CD4-positive, alpha-beta T cell (primary cell): ENCODE data around the gene CDC25B. TPM values are rescaled to one million over a fixed set of nuclear protein-coding genes. Genes with fewer than 3 reads are reported as not detected.

ENCODE experiments used
- ATAC-seq: fragments of 200-7000 bp; cut with Tn5 transposase; one replicate; pipeline ENCODE4 v1.10.0; 2022; ENCODE audit warnings: mild to moderate bottlenecking; ENCODE audit not compliant: poor library complexity
- CTCF ChIA-PET: fragments of 350-600 bp; sonication (Branson Sonifier 250); formaldehyde crosslinking; loops from one replicate; lab custom pipeline; 2021; ENCODE audit warnings: antibody characterized with exemption, inconsistent platforms; lab: Charles Lee
- POLR2A ChIA-PET: fragments of 350-600 bp; sonication (Branson Sonifier 250); formaldehyde crosslinking; loops from one replicate; lab custom pipeline; 2021; ENCODE audit warnings: antibody characterized with exemption, inconsistent platforms; lab: Charles Lee
- DNase-seq, 14 experiments: peaks; one replicate each; pipeline ENCODE4 v3.0.0-alpha.2; 2013 to 2020; ENCODE audit warnings: mixed read lengths in 2 of 14
- H3K27ac ChIP-seq, 2 donors: one replicate each; pipeline versions ENCODE4 v1.5.1 to v1.7.0; 2013; ENCODE audit warnings: low read length in 2 of 2, low read depth in 1 of 2, mild to moderate bottlenecking in 1 of 2
- H3K27me3 ChIP-seq, 2 experiments: 1 replicate in 1 of 2; 2 replicates in 1 of 2; pipeline versions ENCODE4 v1.6.1 to v1.7.0; 2013; ENCODE audit warnings: low read length in 2 of 2, control low read depth in 1 of 2, mild to moderate bottlenecking in 1 of 2, moderate library complexity in 1 of 2; ENCODE audit not compliant: insufficient read depth in 2 of 2, control insufficient read depth in 1 of 2
- H3K36me3 ChIP-seq: one replicate; pipeline ENCODE4 v1.6.1; 2013; ENCODE audit warnings: low read length, control low read depth; ENCODE audit not compliant: insufficient read depth
- H3K4me1 ChIP-seq: one replicate; pipeline ENCODE4 v1.6.1; 2013; ENCODE audit warnings: low read length, control low read depth; ENCODE audit not compliant: insufficient read depth
- H3K4me3 ChIP-seq: one replicate; pipeline ENCODE4 v1.5.1; 2013; ENCODE audit warnings: mild to moderate bottlenecking, low read length, moderate library complexity
- H3K9me3 ChIP-seq, 2 experiments: 1 replicate in 1 of 2; 2 replicates in 1 of 2; pipeline versions ENCODE4 v1.6.1 to v1.7.0; 2013; ENCODE audit warnings: low read length in 2 of 2, mild to moderate bottlenecking in 2 of 2, control low read depth in 1 of 2, moderate library complexity in 1 of 2; ENCODE audit not compliant: control insufficient read depth in 1 of 2, insufficient read depth in 1 of 2
- H3K27ac Mint-ChIP-seq: one replicate; pipeline ENCODE4 v1.8.0; 2020; ENCODE audit warnings: mixed read lengths
- H3K27me3 Mint-ChIP-seq: one replicate; pipeline ENCODE4 v1.8.0; 2021; ENCODE audit warnings: mixed read lengths
- H3K36me3 Mint-ChIP-seq: one replicate; pipeline ENCODE4 v1.8.0; 2021; ENCODE audit warnings: low read depth, mixed read lengths
- H3K4me1 Mint-ChIP-seq: one replicate; pipeline ENCODE4 v1.8.0; 2021; ENCODE audit warnings: low read depth, mixed read lengths
- H3K4me3 Mint-ChIP-seq: one replicate; pipeline ENCODE4 v1.8.0; 2020; ENCODE audit warnings: mild to moderate bottlenecking, mixed read lengths
- H3K9me3 Mint-ChIP-seq: one replicate; pipeline ENCODE4 v1.8.0; 2020; ENCODE audit warnings: mixed read lengths
- CTCF ChIP-seq: fragments of 200-600 bp; IDR thresholded peaks from one replicate; pipeline ENCODE4 v1.8.0; 2022; ENCODE audit warnings: antibody characterized with exemption, mild to moderate bottlenecking
- intact Hi-C, 2 experiments: fragments of 100-400 bp; cut with DNase I in 1 of 2; cut with micrococcal nuclease in 1 of 2; formaldehyde crosslinking; loops; one replicate each; pipeline versions ENCODE4 v1.15.1 to v1.9.0; 2023 to 2025; cut with DNase I, micrococcal nuclease
- total RNA-seq, 174 experiments: library from RNA in 2 of 174; stranded (reverse) in 2 of 174; gene quantifications; one replicate each; pipeline ENCODE4 v1.2.3 and lab custom pipeline; 2021 to 2026

The CDC25B gene
- total RNA-seq, 2 experiments from 2014 or later, result 144 TPM

DNA sequence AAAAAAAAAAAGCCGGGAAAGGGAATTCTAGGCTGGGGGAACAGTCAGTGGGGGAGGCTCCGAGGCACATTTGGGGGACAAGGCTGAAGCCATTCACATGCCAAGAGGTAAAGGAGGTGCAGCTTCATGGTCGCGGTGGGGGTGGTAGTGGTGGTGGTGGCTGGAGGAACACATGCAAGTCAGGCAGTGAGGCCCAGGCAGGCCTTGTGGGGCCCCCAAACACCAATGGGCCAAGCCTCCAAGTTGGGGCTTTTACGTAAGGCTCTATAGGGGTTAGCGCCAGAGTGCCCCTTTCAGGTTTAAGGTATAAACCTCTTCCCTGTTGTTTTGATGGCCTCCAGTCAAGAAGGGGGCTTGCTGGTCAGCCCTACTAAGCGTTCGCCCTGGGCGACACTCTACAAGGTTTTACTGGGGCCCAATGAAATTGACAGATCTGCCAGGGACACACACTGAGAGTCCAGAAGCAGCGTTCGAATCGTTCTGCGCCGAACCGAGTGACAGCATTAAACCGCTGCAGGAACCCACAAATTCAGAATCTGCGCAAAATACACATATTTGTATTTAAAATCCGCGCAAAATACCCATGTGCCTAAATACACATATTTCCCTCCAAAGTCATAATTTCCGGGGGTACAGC is 23.4 kb downstream of the CDC25B start:
- peak overlapping the region; percentile 78 for H3K4me3 Mint-ChIP-seq
- H3K9me3 Mint-ChIP-seq, result no peaks in the 10 kb centered on the region
- Histone ChIP-seq H3K9me3 (no peaks in the 10 kb centered on the region), H3K4me3 (peak overlapping the region; percentile 92), H3K36me3 (peaks cover 22% of the 10 kb centered on the region), H3K27ac (peak overlapping the region; percentile 77 to 93), H3K4me1 (peaks cover 62% of the 10 kb centered on the region), H3K27me3 (no peaks in the 10 kb centered on the region)
- H3K27ac Mint-ChIP-seq, result peak overlapping the region; percentile 99
- no peaks in the 10 kb centered on the region for H3K27me3 Mint-ChIP-seq
- peaks cover 29% of the 10 kb centered on the region for H3K36me3 Mint-ChIP-seq
- DNase-seq (peak in 1 of 14 experiments; percentile 29), ATAC-seq (no peak)
- TF ChIP-seq CTCF, result no peak
- ChIA-PET POLR2A (interaction anchor here (1.1 to 4.5 kb wide), 12 partner anchors 8 to 266 kb away, joined by 3 to 75 read pairs (median 14); partner anchors contain the start of genes ADISSP, CDC25B, CENPB and SPEF1), CTCF (interaction anchor here (1.1 to 4.2 kb wide), 14 partner anchors 8 to 266 kb away, joined by 3 to 59 read pairs (median 5); partner anchors contain the start of genes CDC25B, CENPB and SPEF1)
- intact Hi-C loops, result loop anchor here (1.0 to 5.0 kb wide), 7 partner anchors 8 to 69 kb away; partner anchors contain the start of genes CENPB (in 1 of the 2) and PANK2 (in 1 of the 2)
- peaks cover 52% of the 10 kb centered on the region for H3K4me1 Mint-ChIP-seq

DNA sequence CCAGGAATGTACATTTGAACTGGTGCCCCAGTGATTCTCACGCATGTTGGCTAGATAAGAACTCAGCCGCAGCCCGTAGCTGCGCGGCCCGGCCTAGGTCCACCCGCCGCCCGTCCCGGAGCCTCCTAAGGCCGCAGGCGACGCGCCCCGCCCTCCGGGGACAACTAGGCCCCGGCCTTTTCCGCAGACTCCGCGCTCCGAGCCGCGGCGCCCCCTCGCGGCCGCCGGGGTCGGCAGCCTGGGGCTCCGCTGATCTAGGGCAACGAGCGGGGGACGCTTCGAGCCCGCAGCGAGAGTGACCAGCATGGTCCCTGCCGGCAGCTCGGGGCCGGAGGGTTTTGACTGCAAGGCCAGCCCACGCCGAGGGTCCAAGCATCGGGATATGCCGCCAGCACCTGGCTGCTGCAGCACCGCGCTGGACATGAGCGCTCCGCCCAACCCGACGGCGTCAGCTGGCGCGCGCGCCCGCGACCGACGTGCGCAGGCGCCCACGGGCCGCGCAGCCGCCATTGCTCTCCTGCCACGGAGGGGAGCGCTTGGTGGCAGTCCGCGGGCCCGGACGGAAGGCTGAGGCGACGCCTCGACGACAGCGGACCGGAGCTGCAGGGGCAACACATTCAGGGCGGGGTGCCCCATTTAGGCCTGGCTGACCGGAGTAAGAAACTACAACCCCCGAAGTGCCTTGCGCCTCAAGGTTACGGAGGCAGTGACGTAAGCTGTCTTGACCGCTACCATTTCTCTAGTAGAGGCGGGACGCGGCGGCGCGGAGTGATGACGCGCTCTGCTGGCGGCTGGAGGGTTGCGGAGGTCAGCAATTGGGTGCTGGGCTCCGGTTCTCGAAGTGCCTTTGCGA is 24.2 kb downstream of the CDC25B start, which contains the start of gene AP5S1:
TSS of gene AP5S1 (plus strand) at position 500 of the 853 bp plus-strand sequence. CDS start 1,571 bp downstream, outside the sequence.
- Mint-ChIP-seq H3K27ac (peak within 1 kb of the TSS; percentile 99), H3K36me3 (peaks cover 35% of the 10 kb centered on the region), H3K4me3 (peak within 1 kb of the TSS; percentile 94), H3K27me3 (no peaks in the 10 kb centered on the region), H3K9me3 (no peaks in the 10 kb centered on the region), H3K4me1 (peaks cover 48% of the 10 kb centered on the region)
- peak; percentile 71 to 95 (median 84) for DNase-seq
- ChIA-PET POLR2A (interaction anchor here (1.1 to 4.5 kb wide), 14 partner anchors 9 to 265 kb away, joined by 3 to 75 read pairs (median 11); partner anchors contain the start of genes ADISSP, CDC25B, CENPB and SPEF1), CTCF (interaction anchor here (0.6 to 4.2 kb wide), 22 partner anchors 9 to 265 kb away, joined by 3 to 59 read pairs (median 5); partner anchors contain the start of genes CDC25B, CENPB and SPEF1)
- Histone ChIP-seq H3K36me3 (peaks cover 29% of the 10 kb centered on the region), H3K4me3 (peak within 1 kb of the TSS; percentile 92), H3K27me3 (no peaks in the 10 kb centered on the region), H3K4me1 (peaks cover 54% of the 10 kb centered on the region), H3K9me3 (no peaks in the 10 kb centered on the region), H3K27ac (peak within 1 kb of the TSS; percentile 93 to 99)
- peak; percentile 84 for ATAC-seq
- intact Hi-C loops, result loop anchor here (1.0 to 5.0 kb wide), 7 partner anchors 9 to 69 kb away; partner anchors contain the start of genes CENPB (in 1 of the 2) and PANK2 (in 1 of the 2)
- peak; percentile 89 for TF ChIP-seq CTCF
